Neuronal stem cell (in vitro differentiated cells): ENCODE results near the gene GRIA1.

Source experiments
- DNase-seq: peaks from one replicate; pipeline ENCODE4 v3.0.0-alpha.2; 2013; ENCODE audit warnings: low spot score
- H2AFZ ChIP-seq: one replicate; pipeline ENCODE4 v1.6.1; 2013; ENCODE audit warnings: mild to moderate bottlenecking, low read length, inconsistent platforms
- H2AK5ac ChIP-seq: 2 replicates; pipeline ENCODE4 v1.6.1; 2013; ENCODE audit warnings: low read depth, mild to moderate bottlenecking, inconsistent platforms, low read length, moderate library complexity, mixed read lengths
- H2BK120ac ChIP-seq: 2 replicates; pipeline ENCODE4 v1.6.1; 2013; ENCODE audit warnings: low read depth, mild to moderate bottlenecking, inconsistent platforms, low read length, moderate library complexity, mixed read lengths
- H2BK12ac ChIP-seq: one replicate; pipeline ENCODE4 v1.6.1; 2013; ENCODE audit warnings: low read length, inconsistent platforms
- H2BK15ac ChIP-seq: 2 replicates; pipeline ENCODE4 v1.6.1; 2013; ENCODE audit warnings: mild to moderate bottlenecking, low read length, inconsistent platforms, mixed read lengths
- H2BK5ac ChIP-seq: one replicate; pipeline ENCODE4 v1.6.1; 2013; ENCODE audit warnings: inconsistent platforms, mild to moderate bottlenecking, low read length, moderate library complexity
- H3K14ac ChIP-seq: one replicate; pipeline ENCODE4 v1.6.1; 2013; ENCODE audit warnings: low read length, inconsistent platforms
- H3K18ac ChIP-seq: 2 replicates; pipeline ENCODE4 v1.6.1; 2013; ENCODE audit warnings: low read length, inconsistent platforms
- H3K23ac ChIP-seq: 2 replicates; pipeline ENCODE4 v1.6.1; 2013; ENCODE audit warnings: low read depth, mild to moderate bottlenecking, mixed read lengths, low read length, inconsistent platforms; ENCODE audit not compliant: poor library complexity
- H3K27ac ChIP-seq: replicated peaks from 3 replicates; pipeline ENCODE4 v1.5.1; 2013; ENCODE audit warnings: low read length, inconsistent platforms
- H3K27me3 ChIP-seq, 3 experiments: 2 replicates each; pipeline ENCODE4 v1.6.1; 2013; ENCODE audit warnings: low read length in 3 of 3, mild to moderate bottlenecking in 2 of 3, inconsistent platforms in 1 of 3, low read depth in 1 of 3, mixed read lengths in 1 of 3, moderate library complexity in 1 of 3; ENCODE audit not compliant: control insufficient read depth in 3 of 3, insufficient read depth in 3 of 3
- H3K36me3 ChIP-seq, 2 donors: replicated peaks in 1 of 2; 2 replicates each; pipeline ENCODE4 v1.6.1; 2013; ENCODE audit warnings: low read length in 2 of 2; ENCODE audit not compliant: control insufficient read depth in 2 of 2, insufficient read depth in 2 of 2
- H3K4ac ChIP-seq: 2 replicates; pipeline ENCODE4 v1.6.1; 2013; ENCODE audit warnings: inconsistent platforms, mild to moderate bottlenecking, low read length, moderate library complexity
- H3K4me1 ChIP-seq, 2 donors: 1 replicate in 1 of 2; 2 replicates in 1 of 2; pipeline ENCODE4 v1.6.1; 2013; ENCODE audit warnings: low read length in 2 of 2, low read depth in 1 of 2; ENCODE audit not compliant: control insufficient read depth in 2 of 2, insufficient read depth in 1 of 2
- H3K4me2 ChIP-seq: one replicate; pipeline ENCODE4 v1.6.1; 2013; ENCODE audit warnings: mild to moderate bottlenecking, low read length, inconsistent platforms; ENCODE audit not compliant: insufficient read depth, poor library complexity, severe bottlenecking
- H3K4me3 ChIP-seq, 2 donors: 2 replicates each; pipeline ENCODE4 v1.5.1; 2013; ENCODE audit warnings: low read length in 2 of 2, mild to moderate bottlenecking in 2 of 2, inconsistent platforms in 1 of 2, moderate library complexity in 1 of 2
- H3K79me1 ChIP-seq: one replicate; pipeline ENCODE4 v1.6.1; 2013; ENCODE audit warnings: low read depth, mild to moderate bottlenecking, inconsistent platforms, low read length, moderate library complexity
- H3K9ac ChIP-seq: one replicate; pipeline ENCODE4 v1.6.1; 2013; ENCODE audit warnings: mild to moderate bottlenecking, low read depth, low read length, inconsistent platforms; ENCODE audit not compliant: poor library complexity
- H3K9me3 ChIP-seq, 2 donors: replicated peaks in 1 of 2; 2 replicates each; pipeline versions ENCODE3 to v1.6.1; 2013; ENCODE audit warnings: low read length in 2 of 2, mild to moderate bottlenecking in 2 of 2, inconsistent platforms in 1 of 2, low read depth in 1 of 2, mixed read lengths in 1 of 2, moderate library complexity in 1 of 2; ENCODE audit not compliant: control insufficient read depth in 2 of 2, insufficient read depth in 1 of 2
- H4K8ac ChIP-seq: one replicate; pipeline ENCODE4 v1.6.1; 2013; ENCODE audit warnings: low read depth, mild to moderate bottlenecking, inconsistent platforms, low read length, moderate library complexity
- H4K91ac ChIP-seq: one replicate; pipeline ENCODE4 v1.6.1; 2013; ENCODE audit warnings: low read length, low read depth, mild to moderate bottlenecking, inconsistent platforms; ENCODE audit not compliant: poor library complexity
- WGBS, 2 donors: extraction: QIAGEN DNeasy Blood & Tissue Kit; methylation state at CpG; one replicate each; pipeline ENCODE4 v1.1.7; 2013; ENCODE audit warnings: missing lambda C conversion rate in 2 of 2, mixed read lengths in 1 of 2; ENCODE audit not compliant: insufficient read length in 2 of 2, insufficient replicate concordance in 1 of 2; ENCODE audit errors: extremely low coverage in 2 of 2; 5-methylcytosine and 5-hydroxymethylcytosine counted together

GRIA1 gene

GRCh38 chr5:153654504-153655200, 164.2 kb downstream of the GRIA1 start:
- H3K79me1 ChIP-seq, result no peaks in the 10 kb centered on the region
- no peak for DNase-seq
- no peak overlapping the region for H3K23ac ChIP-seq
- no CpG with 5 or more reads among the region's 3 CpGs for WGBS, 2 donors
- H3K14ac ChIP-seq, result no peak overlapping the region
- peaks cover 0 to 33% of the 10 kb centered on the region in 2 donors for H3K36me3 ChIP-seq
- H2BK120ac ChIP-seq, result no peak overlapping the region
- H2BK15ac ChIP-seq, result no peak overlapping the region
- no peak overlapping the region for H3K4me3 ChIP-seq
- no peak overlapping the region for H3K4me2 ChIP-seq
- no peak overlapping the region for H3K18ac ChIP-seq
- no peak overlapping the region for H2AFZ ChIP-seq
- H2BK5ac ChIP-seq, result no peak overlapping the region
- no peak overlapping the region for H4K8ac ChIP-seq
- H3K9me3 ChIP-seq, result no peaks in the 10 kb centered on the region
- no peak overlapping the region for H3K4ac ChIP-seq
- H2BK12ac ChIP-seq, result no peak overlapping the region
- H3K27me3 ChIP-seq, result no peaks in the 10 kb centered on the region
- no peak overlapping the region for H3K9ac ChIP-seq
- H2AK5ac ChIP-seq, result no peak overlapping the region
- no peak overlapping the region for H4K91ac ChIP-seq
- no peak overlapping the region for H3K27ac ChIP-seq
- H3K4me1 ChIP-seq, result peaks cover 5 to 16% of the 10 kb centered on the region in 2 donors

DNA sequence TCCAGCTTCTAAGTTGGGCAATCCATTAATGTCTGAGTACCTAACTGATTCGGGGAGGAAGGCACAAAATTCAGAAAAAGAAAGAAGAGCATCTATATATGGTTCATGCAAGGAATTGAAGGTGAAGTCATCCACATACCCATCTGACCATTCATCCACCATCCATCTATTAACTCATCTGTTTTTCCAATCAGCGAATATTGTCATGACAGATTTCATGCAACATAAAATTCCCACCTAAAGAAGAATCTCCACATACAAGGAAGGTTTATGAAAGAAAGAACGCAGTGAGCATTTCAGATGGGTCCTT, 164.7 kb downstream of the GRIA1 start:
- Histone ChIP-seq H2BK12ac (no peak overlapping the region), H4K91ac (no peak overlapping the region), H3K14ac (no peak overlapping the region), H3K4me3 (no peak overlapping the region), H3K4ac (no peak overlapping the region), H2BK5ac (no peak overlapping the region), H3K4me2 (no peak overlapping the region), H3K18ac (no peak overlapping the region), H3K9ac (no peak overlapping the region), H2AK5ac (no peak overlapping the region), H4K8ac (no peak overlapping the region), H3K36me3 (peaks cover 0 to 29% of the 10 kb centered on the region in 2 donors), H3K27me3 (no peaks in the 10 kb centered on the region), H3K9me3 (no peaks in the 10 kb centered on the region), H3K79me1 (no peaks in the 10 kb centered on the region), H2BK120ac (no peak overlapping the region), H3K27ac (no peak overlapping the region), H2BK15ac (no peak overlapping the region), H2AFZ (no peak overlapping the region), H3K4me1 (peaks cover 5 to 16% of the 10 kb centered on the region in 2 donors), H3K23ac (no peak overlapping the region)
- DNase-seq, result no peak
- no CpG with 5 or more reads among the region's 3 CpGs for WGBS, 2 donors

DNA sequence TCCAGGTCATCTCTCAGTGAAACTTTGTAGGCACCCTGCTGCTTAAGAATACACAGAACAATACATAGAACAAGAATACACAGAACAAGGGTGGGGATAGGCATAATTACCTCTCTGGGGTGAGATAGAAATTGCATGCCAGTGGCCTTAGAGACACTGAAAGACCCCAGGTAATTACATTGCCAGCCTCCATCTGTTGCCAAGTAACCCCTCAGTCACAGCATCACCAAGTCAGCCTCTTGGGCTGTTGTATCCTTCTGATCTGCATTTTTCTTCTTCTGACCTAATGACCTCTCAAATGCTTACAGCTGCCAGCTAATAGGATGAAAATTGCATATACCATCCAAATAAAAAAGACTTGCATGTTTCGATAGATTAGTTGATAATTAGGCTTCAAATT, 167.7 kb downstream of the GRIA1 start:
- no peaks in the 10 kb centered on the region for H3K79me1 ChIP-seq
- no peak overlapping the region for H3K14ac ChIP-seq
- peak; percentile 64 for DNase-seq
- H3K18ac ChIP-seq, result no peak overlapping the region
- peak overlapping the region; percentile 36 for H3K27ac ChIP-seq
- no peak overlapping the region for H2BK15ac ChIP-seq
- H2AFZ ChIP-seq, result no peak overlapping the region
- no peaks in the 10 kb centered on the region for H3K27me3 ChIP-seq
- no peak overlapping the region for H4K91ac ChIP-seq
- H3K36me3 ChIP-seq, result peaks cover 0 to 9% of the 10 kb centered on the region in 2 donors
- no peak overlapping the region for H4K8ac ChIP-seq
- no CpG with 5 or more reads among the region's 1 CpG for WGBS, 2 donors
- no peak overlapping the region for H2BK5ac ChIP-seq
- H3K9ac ChIP-seq, result no peak overlapping the region
- H3K4me3 ChIP-seq, result no peak overlapping the region
- H3K4ac ChIP-seq, result no peak overlapping the region
- H3K23ac ChIP-seq, result no peak overlapping the region
- H3K4me2 ChIP-seq, result no peak overlapping the region
- H3K9me3 ChIP-seq, result no peaks in the 10 kb centered on the region
- no peak overlapping the region for H2BK12ac ChIP-seq
- H2AK5ac ChIP-seq, result no peak overlapping the region
- no peak overlapping the region for H2BK120ac ChIP-seq
- peaks cover 16 to 21% of the 10 kb centered on the region in 2 donors for H3K4me1 ChIP-seq

DNA sequence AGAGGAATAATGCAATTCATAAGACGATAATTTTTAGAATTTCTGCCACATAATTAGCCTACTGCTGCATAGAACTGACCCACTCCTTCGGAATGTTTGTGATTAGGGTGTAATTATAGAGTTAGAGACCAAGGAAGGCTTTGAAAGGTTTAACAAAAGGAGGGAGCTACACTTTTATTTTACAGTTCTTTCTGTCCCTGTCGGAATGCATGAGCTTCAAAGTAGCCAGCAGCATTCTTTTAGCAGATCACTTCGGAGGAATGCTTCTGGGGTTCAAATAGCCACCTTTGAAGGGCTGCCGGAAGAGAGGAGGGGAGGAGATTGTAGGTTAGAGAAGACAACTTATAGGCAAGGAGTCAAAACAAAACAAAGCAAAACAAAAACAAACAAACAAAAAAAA, 168.1 kb downstream of the GRIA1 start:
- H4K8ac ChIP-seq, result no peak overlapping the region
- no peaks in the 10 kb centered on the region for H3K79me1 ChIP-seq
- H3K9me3 ChIP-seq, result no peaks in the 10 kb centered on the region
- H3K36me3 ChIP-seq, result peaks cover 0 to 6% of the 10 kb centered on the region in 2 donors
- H3K27me3 ChIP-seq, result no peaks in the 10 kb centered on the region
- no peak overlapping the region for H3K4me2 ChIP-seq
- no peak overlapping the region for H3K9ac ChIP-seq
- H2AK5ac ChIP-seq, result no peak overlapping the region
- no CpG with 5 or more reads among the region's 5 CpGs for WGBS, 2 donors
- no peak overlapping the region for H3K23ac ChIP-seq
- no peak overlapping the region for H3K4me3 ChIP-seq
- no peak overlapping the region for H2BK15ac ChIP-seq
- H3K4me1 ChIP-seq, result peaks cover 16 to 21% of the 10 kb centered on the region in 2 donors
- H3K4ac ChIP-seq, result no peak overlapping the region
- no peak overlapping the region for H2BK5ac ChIP-seq
- H2BK120ac ChIP-seq, result no peak overlapping the region
- DNase-seq, result peak; percentile 60
- H2AFZ ChIP-seq, result no peak overlapping the region
- H4K91ac ChIP-seq, result no peak overlapping the region
- H3K27ac ChIP-seq, result peak overlapping the region; percentile 71
- no peak overlapping the region for H2BK12ac ChIP-seq
- H3K18ac ChIP-seq, result no peak overlapping the region
- H3K14ac ChIP-seq, result no peak overlapping the region
